ENCODE data around the gene EIF5A. TPM values are rescaled to one million over a fixed set of nuclear protein-coding genes. Genes with fewer than 3 reads are reported as not detected.

Gene EIF5A
- total RNA-seq, 1 experiment from 2014 or later, result 839 TPM

DNA sequence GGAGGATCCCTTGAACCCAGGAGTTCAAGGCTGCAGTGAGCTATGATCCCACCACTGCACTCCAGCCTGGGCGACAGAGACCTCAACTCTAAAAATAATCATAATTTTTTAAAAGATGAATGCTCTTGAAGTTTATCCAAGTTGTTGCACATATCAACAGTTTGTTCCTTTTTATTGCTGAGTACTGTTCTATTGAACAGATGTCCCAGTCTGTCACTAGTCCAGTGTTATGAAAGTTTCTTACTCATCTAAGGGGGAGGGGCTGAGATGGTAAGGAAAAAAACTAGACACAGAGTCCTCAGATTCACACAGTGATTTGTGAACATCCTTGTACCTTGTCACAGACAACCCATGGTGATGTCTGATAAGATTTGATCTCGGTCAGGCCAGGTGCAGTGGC, 32.8 kb downstream of the EIF5A start:
- in situ Hi-C loops (cut with HindIII; ENCODE audit: low pct_unique_long_range_greater_than_20kb, low sequenced_read_pairs), result no loop called here
- DNase-seq (ENCODE audit: low read depth, low spot score), result no peak

DNA sequence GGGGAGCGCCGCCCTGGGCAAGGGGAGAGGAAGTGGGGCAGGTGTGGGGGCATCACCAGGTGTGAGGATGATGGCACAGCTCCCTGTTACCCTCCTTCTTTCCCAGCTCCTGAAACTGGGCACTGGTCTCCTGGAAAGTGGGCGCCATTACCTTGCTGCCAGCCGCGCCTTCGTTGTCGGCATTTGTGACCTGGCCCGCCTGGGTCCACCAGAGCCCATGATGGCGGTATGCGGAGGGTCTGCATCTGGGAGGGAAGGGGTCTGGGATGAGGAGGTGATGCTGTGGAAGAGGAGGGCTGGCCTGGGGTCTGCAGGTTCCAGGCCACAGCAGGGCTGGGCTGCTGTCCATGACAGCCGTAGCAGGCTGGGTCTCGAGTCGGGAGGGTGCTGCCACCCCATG, 34.4 kb downstream of the EIF5A start:
- no peak for DNase-seq (ENCODE audit: low read depth, low spot score)
- in situ Hi-C loops (cut with HindIII; ENCODE audit: low pct_unique_long_range_greater_than_20kb, low sequenced_read_pairs), result no loop called here

DNA sequence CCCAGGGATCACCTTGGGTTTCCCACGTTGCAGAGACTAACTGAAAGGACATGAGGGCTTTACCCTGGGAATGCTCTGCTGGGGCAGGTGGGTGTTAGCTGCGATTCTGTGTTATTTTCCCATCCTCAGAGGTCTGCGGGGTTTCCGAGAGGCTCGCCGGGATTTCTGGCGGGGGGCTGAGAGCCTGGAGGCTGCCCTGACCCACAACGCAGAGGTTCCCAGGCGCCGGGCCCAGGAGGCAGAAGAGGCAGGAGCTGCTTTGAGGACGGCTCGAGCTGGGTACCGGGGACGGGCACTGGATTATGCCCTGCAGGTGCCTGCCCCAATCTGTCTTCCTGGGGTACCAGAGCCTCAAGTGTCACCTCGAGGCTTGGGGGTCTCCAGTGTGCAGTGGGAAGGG, 35.8 kb downstream of the EIF5A start:
- DNase-seq (ENCODE audit: low read depth, low spot score), result no peak
- in situ Hi-C loops (cut with HindIII; ENCODE audit: low pct_unique_long_range_greater_than_20kb, low sequenced_read_pairs), result no loop called here

DNA sequence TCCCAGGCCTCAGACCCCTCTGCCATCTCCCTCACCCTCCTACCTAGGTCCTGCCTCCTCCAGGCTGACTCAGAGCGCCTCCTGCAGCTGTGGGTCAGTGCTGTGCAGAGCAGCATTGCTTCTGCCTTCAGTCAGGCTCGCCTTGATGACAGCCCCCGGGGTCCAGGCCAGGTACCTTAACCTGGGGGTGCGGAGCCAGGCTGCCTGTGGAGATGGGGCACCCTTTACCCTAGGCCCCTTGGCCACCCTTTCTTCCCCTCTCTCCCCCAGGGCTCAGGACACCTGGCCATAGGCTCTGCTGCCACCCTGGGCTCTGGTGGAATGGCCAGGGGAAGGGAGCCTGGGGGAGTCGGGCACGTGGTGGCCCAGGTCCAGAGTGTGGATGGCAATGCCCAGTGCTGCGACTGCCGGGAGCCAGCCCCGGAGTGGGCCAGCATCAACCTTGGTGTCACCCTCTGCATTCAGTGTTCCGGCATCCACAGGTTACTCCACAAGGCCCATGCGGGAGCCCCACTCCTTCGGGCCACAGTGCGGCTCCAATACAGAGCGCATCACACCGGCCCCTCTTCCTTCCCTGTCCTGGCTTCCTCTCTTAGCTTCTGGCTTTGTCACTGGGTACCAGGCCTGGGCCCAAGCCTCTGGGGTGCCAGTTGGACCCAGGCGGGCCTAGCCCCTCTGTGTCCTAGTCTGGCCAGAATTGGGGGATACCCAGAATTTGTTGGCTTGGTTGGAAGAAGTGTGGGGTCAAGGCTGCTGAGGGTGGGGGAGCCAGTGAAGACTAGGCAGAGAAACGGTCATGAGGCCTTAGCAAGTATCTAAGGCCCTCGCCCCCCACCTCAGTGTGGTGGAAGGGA, 39.6 kb downstream of the EIF5A start:
- in situ Hi-C loops (cut with HindIII; ENCODE audit: low pct_unique_long_range_greater_than_20kb, low sequenced_read_pairs), result no loop called here
- no peak for DNase-seq (ENCODE audit: low read depth, low spot score)

DNA sequence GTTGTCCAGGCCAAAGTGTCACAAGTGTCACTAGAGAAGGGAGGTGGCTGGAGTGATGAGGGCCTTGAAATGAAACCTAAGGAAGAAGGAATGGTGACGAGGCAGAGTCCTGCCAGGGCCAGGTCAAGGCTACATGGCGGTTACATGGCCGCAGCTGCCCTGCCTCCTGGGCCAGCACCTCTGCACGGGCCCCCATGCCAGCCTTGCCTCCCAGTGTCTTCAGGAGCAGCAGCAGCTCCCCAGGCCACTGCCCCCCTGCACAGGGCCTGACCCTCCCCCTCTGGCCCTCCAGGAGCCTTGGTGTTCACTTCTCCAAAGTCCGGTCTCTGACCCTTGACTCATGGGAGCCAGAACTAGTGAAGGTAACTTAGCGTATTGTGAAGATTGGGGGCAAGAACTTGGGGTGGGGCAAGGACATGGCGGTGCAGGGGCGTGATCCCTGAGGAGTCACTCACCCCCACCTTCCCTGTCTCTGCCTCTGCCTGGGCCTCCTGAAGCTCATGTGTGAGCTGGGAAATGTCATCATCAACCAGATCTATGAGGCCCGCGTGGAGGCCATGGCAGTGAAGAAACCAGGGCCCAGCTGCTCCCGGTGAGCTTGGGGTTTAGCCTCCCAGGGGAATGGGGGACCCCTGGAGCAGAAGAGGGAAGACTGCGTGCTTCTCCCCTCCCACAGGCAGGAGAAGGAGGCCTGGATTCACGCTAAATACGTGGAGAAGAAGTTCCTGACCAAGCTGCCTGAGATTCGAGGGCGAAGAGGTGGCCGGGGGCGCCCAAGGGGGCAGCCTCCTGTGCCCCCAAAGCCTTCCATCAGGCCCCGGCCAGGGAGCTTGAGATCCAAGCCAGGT, 40.4 kb downstream of the EIF5A start:
- in situ Hi-C loops (cut with HindIII; ENCODE audit: low pct_unique_long_range_greater_than_20kb, low sequenced_read_pairs), result no loop called here
- DNase-seq (ENCODE audit: low read depth, low spot score), result no peak

DNA sequence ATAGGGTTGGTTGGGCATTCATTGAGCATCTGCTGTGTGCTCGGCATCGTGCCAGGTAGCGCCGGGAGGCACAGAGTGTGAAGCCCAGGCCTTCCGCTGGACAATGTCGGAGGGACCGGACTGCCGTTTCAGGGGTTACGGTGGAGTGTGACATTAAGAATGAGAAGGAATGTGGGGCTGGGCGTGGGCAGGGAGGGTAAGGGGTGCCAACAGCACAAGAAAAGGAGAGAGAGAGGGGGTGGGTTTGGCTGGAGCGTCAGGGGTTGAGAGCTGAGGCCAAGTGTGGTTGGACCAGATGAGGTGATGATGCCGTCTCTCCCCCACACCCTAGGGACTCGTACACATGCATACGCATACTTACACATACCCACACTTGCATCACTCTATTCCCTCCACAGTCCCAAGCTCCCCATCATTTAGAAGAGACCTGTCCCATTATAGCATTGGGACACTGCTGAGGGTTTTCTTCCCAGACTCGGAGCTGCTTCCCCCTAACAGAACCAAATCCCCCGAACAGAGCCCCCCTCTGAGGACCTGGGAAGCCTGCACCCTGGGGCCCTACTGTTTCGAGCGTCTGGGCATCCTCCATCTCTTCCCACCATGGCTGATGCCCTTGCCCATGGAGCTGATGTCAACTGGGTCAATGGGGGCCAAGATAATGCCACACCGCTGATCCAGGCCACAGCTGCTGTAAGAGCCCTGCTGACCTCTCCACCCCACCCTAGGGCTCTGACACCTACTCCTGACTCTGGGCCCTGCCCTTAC, 41.2 kb downstream of the EIF5A start:
- in situ Hi-C loops (cut with HindIII; ENCODE audit: low pct_unique_long_range_greater_than_20kb, low sequenced_read_pairs), result no loop called here
- no peak for DNase-seq (ENCODE audit: low read depth, low spot score)

DNA sequence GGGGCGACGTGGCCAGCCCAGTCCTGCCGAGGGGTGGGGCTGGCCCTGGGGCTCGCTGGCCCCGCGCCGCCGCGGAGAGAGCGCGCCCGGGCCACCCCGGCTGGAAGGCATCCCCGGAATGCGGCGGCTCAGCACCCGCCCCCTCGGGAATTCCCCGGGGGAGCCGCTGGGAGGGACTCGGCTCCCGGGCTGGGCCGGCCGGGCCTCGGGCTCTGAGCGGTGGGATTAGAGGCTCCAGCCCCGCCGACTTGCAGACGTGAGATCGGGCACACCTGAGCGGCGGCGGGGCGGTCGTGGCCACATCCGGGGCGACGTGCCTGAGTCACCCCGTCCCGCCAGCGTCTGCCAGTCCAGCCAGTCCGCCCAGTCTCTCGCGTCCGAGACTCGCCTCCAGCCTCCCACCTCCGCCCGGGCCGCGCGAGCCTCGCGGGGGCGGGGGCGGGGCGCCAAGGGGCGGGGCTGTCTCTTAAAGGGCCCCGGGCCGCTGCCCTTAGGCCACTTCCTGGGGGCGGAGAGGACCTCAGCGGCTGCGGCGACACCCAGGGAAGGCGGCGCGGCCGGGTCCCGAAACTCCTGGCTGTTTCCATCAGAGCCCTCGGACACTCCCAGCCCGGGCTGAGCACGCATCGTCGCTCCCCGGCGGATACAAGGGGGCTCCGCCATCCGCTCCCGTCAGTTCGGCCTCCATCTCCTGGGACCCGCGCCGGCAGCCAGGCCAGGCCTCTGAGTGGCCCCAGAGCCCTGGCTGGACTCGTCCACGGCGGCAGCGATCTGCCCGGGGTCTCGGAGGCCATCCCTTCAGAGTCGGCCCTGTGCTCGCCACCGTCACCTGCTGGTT, 44.5 kb downstream of the EIF5A start, which contains the start of gene KCTD11:
TSS of gene KCTD11 (plus strand) at position 498 of the 838 bp plus-strand sequence.
- in situ Hi-C loops (cut with HindIII; ENCODE audit: low pct_unique_long_range_greater_than_20kb, low sequenced_read_pairs), result no loop called here
- DNase-seq (ENCODE audit: low read depth, low spot score), result peak; percentile 63

DNA sequence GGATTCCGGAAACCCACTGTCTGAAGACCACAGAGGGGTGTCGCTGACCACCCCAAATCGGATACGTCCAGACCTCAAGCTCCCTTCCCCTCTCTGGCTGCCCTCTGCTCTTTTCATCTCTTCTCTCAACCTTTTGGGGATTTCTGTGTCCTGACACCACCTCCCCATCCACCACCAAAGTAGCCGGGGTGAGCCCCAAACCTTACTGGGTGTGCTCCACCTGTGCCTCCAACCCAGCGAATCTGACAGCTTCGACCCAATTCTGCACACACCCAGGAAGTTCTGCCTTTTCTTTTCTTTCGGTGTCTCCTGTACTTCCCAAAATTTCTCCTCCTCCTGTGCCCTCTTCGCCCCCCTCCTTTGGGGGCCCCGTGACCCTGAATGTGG, 45.1 kb downstream of the EIF5A start:
- in situ Hi-C loops (cut with HindIII; ENCODE audit: low pct_unique_long_range_greater_than_20kb, low sequenced_read_pairs), result no loop called here
- DNase-seq (ENCODE audit: low read depth, low spot score), result no peak

DNA sequence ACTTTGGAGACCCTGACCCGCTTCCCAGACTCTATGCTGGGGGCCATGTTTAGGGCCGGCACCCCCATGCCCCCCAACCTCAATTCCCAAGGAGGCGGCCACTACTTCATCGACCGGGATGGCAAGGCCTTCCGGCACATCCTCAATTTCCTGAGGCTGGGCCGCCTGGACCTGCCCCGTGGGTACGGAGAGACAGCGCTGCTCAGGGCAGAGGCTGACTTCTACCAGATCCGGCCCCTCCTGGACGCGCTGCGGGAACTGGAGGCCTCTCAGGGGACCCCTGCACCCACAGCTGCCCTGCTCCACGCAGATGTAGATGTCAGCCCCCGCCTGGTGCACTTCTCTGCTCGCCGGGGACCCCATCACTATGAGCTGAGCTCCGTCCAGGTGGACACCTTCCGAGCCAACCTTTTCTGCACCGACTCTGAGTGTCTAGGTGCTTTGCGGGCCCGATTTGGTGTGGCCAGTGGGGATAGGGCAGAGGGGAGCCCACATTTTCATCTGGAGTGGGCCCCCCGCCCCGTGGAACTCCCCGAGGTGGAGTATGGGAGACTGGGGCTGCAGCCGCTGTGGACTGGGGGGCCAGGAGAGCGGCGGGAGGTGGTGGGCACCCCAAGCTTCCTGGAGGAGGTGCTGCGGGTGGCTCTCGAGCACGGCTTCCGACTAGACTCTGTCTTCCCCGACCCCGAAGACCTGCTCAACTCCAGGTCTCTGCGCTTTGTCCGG, 45.6 kb downstream of the EIF5A start:
- in situ Hi-C loops (cut with HindIII; ENCODE audit: low pct_unique_long_range_greater_than_20kb, low sequenced_read_pairs), result no loop called here

DNA sequence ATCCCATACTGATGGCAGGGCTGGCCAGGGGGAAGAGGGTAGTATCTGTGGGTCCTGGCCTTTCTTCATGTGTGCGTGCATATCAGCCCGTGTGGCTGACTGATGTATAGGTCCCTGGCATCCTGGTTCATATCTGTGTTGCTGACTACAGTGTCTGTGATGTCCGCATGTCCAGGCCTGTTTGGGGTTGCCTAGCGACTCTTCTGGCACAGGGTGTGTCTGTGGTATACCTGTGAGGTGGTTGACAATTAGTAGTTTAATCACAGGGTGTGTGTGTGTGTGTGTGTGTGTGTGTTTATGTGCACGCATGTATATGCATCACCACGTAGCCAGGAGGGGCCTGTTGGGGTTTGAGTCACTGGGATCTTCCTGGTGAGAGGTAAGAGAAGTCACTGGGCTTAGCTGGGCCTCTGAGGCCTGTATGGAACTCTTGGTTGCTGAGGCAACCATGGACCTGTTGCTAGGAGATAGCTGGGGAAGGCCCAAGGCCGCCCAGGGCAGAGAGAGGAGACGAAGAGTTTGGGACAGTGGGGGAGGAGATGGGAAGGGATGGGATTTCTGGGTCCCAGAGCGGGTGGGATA, 46.9 kb downstream of the EIF5A start:
- no peak for DNase-seq (ENCODE audit: low read depth, low spot score)
- in situ Hi-C loops (cut with HindIII; ENCODE audit: low pct_unique_long_range_greater_than_20kb, low sequenced_read_pairs), result no loop called here

More for the DNA sequence above, 45.6 kb downstream of the EIF5A start:
- no peak for DNase-seq (ENCODE audit: low read depth, low spot score)

DNA sequence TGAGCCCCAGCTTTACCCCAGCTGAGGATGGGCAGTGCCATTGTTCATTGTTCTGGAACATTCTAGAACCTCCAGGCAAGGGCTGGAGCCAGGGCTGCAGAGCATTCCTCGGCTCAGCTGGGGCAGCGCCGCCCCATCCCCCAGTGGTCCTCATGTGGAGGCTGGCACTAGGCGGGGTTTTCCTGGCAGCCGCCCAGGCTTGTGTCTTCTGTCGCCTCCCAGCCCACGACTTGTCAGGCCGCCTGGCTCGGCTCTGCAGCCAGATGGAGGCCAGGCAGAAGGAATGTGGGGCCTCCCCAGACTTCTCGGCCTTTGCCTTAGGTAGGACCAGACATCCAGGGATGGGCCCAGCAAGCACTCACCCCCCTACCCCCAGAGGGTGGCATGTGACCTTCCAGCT, 47.6 kb downstream of the EIF5A start, which contains the start of gene TMEM95:
TSS of gene TMEM95 (plus strand) at position 104 of the 400 bp plus-strand sequence. CDS start at position 153, 49 bp downstream.
- no peak for DNase-seq (ENCODE audit: low read depth, low spot score)
- in situ Hi-C loops (cut with HindIII; ENCODE audit: low pct_unique_long_range_greater_than_20kb, low sequenced_read_pairs), result no loop called here

DNA sequence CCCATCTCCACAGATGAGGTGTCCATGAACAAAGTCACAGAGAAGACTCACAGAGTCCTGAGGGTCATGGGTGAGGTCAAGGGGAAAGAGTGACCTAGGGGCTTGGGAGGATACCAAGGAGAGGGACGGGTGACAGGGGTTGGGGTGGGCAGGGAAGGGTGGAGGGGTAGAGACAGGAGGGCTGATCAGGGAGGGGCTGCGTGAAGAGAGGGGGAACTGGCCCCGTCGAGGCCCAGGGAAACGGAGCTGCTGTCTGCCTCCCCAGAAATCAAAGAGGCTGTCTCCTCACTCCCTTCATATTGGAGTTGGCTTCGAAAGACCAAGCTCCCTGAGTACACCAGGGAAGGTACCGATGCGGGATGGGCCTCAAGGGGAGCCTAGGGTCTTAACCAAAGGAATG, 48.1 kb downstream of the EIF5A start:
- in situ Hi-C loops (cut with HindIII; ENCODE audit: low pct_unique_long_range_greater_than_20kb, low sequenced_read_pairs), result no loop called here
- no peak for DNase-seq (ENCODE audit: low read depth, low spot score)

DNA sequence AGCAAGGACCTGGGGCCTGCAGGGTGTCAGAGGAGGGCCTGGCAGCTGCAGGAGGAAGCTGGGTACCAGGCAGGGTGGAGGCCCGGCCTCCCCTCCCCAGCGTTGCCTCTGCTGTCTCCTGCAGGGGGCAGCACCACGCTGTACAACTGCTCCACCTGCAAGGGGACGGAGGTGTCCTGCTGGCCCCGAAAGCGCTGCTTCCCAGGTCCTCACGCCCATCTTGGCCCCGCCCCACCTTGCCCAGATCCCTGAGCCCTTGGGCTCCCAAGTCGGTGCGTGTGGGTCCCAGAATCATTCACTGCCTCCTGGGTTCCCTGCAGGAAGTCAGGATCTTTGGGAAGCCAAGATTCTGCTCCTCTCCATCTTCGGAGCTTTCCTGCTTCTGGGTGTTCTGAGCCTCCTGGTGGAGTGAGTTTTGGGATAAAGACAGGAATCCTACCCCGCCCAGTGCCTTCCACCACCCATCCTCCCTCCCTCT, 48.7 kb downstream of the EIF5A start:
- DNase-seq (ENCODE audit: low read depth, low spot score), result peak; percentile 81

DNA sequence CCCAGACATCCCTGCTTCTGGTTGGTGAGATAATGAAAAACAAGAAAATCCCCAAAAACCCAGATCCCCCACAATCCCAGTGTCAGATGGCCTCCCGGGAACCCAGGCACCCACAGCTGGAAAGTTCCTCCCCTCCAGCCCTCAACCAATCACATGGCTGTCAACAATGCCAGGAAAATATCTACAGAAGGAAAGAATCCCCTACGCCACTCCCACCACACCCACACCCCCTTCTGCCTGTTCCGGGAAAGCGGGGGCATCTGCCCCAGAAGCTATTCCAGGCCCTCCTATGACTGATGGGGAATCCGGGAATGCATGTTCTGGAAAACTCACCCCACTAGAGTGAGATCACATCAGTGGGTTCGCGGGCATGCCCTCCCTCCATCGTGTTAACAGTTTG, 49.3 kb downstream of the EIF5A start:
- DNase-seq (ENCODE audit: low read depth, low spot score), result no peak
- in situ Hi-C loops (cut with HindIII; ENCODE audit: low pct_unique_long_range_greater_than_20kb, low sequenced_read_pairs), result no loop called here

More for the DNA sequence above, 48.7 kb downstream of the EIF5A start:
- in situ Hi-C loops (cut with HindIII; ENCODE audit: low pct_unique_long_range_greater_than_20kb, low sequenced_read_pairs), result no loop called here

DNA sequence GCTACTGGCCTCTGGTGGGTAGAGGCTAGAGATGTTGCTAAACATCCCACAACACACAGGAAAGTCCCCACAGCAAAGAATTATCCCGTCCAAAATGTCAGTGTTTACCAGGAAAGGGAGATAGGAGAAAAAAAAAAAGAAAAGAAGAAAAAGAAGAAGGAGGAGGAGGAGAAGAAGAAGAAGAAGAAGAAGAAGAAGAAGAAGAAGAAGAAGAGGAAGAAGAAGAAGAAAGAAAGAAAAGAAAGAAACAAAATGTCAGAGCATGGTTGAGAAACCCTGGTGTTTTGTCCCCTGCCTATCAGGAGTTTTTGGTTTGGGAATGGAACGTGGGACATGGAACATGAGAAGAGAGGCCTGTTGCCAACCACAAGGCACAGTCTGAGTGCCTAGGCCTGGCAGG, 50.0 kb downstream of the EIF5A start:
- no peak for DNase-seq (ENCODE audit: low read depth, low spot score)

DNA sequence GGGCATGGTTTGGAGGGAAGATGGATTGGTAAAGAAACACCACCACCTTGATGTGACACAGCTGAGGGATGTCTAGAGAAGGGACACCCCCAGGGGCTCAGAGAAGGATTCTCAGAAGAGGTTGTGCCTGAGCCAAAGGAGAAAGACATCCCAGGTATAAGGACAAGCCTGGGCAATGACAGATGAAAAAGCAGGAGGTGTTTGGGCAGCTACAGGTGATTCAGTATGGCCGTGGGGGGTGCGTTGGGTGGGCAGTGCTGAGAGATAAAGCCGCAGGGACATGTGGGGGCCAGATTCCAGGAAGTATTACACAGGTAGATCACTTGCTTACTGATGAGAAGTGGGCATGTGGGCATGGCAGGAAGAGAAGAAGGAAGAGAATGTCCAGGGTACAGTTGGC, 54.5 kb downstream of the EIF5A start:
- DNase-seq (ENCODE audit: low read depth, low spot score), result no peak
- in situ Hi-C loops (cut with HindIII; ENCODE audit: low pct_unique_long_range_greater_than_20kb, low sequenced_read_pairs), result no loop called here

More for the DNA sequence above, 50.0 kb downstream of the EIF5A start:
- in situ Hi-C loops (cut with HindIII; ENCODE audit: low pct_unique_long_range_greater_than_20kb, low sequenced_read_pairs), result no loop called here

Measured in SK-MEL-5 (cell line).